Astrocyte (in vitro differentiated cells and primary cell): ENCODE results near the gene MAX.

Source experiments
- CTCF ChIP-seq: IDR thresholded peaks from 2 replicates; pipeline ENCODE4 v1.5.1; 2011; ENCODE audit warnings: low read depth, mild to moderate bottlenecking, inconsistent platforms, low read length, moderate library complexity; ENCODE audit not compliant: insufficient read depth
- EZH2 ChIP-seq: IDR thresholded peaks from 2 replicates; pipeline ENCODE4 v1.6.1; 2012; ENCODE audit warnings: mild to moderate bottlenecking, low read length, inconsistent platforms; ENCODE audit not compliant: insufficient read depth

GRCh38 chr14:65110525-65110924, 8.2 kb upstream of the MAX start:
- TF ChIP-seq CTCF: no peak
- TF ChIP-seq EZH2: no peak
